Liver (tissue), 9 donors: ENCODE results near the gene RARB. TPM values are rescaled to one million over a fixed set of nuclear protein-coding genes. Genes with fewer than 3 reads are reported as not detected.

Source experiments
- DNase-seq: peaks from one replicate; pipeline ENCODE4 v3.0.0-alpha.2; 2017; ENCODE audit warnings: low spot score
- H3K27ac ChIP-seq, 2 donors: one replicate each; pipeline ENCODE4 v1.7.0; 2013; ENCODE audit warnings: inconsistent platforms in 2 of 2, low read length in 2 of 2, control low read depth in 1 of 2, low read depth in 1 of 2, mild to moderate bottlenecking in 1 of 2
- H3K27me3 ChIP-seq, 4 donors: one replicate each; pipeline versions ENCODE4 v1.6.1 to v1.7.0; 2013; ENCODE audit warnings: low read length in 3 of 4, inconsistent platforms in 1 of 4, mild to moderate bottlenecking in 1 of 4, moderate library complexity in 1 of 4; ENCODE audit not compliant: control insufficient read depth in 4 of 4, insufficient read depth in 4 of 4
- H3K36me3 ChIP-seq, 4 donors: one replicate each; pipeline versions ENCODE4 v1.6.1 to v1.7.0; 2013; ENCODE audit warnings: low read length in 3 of 4, mild to moderate bottlenecking in 3 of 4, low read depth in 1 of 4, moderate library complexity in 1 of 4; ENCODE audit not compliant: control insufficient read depth in 4 of 4, insufficient read depth in 3 of 4
- H3K4me1 ChIP-seq, 4 donors: one replicate each; pipeline versions ENCODE4 v1.6.1 to v1.7.0; 2013; ENCODE audit warnings: low read length in 3 of 4, mild to moderate bottlenecking in 3 of 4, moderate library complexity in 1 of 4; ENCODE audit not compliant: control insufficient read depth in 4 of 4, insufficient read depth in 4 of 4
- H3K4me3 ChIP-seq, 3 donors: one replicate each; pipeline versions ENCODE4 v1.6.1 to v1.7.0; 2013; ENCODE audit warnings: low read length in 3 of 3, control low read depth in 1 of 3, low read depth in 1 of 3, mild to moderate bottlenecking in 1 of 3
- H3K9ac ChIP-seq, 2 donors: one replicate each; pipeline ENCODE4 v1.7.0; 2013; ENCODE audit warnings: low read length in 2 of 2, mild to moderate bottlenecking in 2 of 2, moderate library complexity in 2 of 2, control low read depth in 1 of 2, low read depth in 1 of 2
- H3K9me3 ChIP-seq, 4 donors: one replicate each; pipeline versions ENCODE4 v1.6.1 to v1.7.0; 2013; ENCODE audit warnings: low read length in 3 of 4; ENCODE audit not compliant: control insufficient read depth in 4 of 4
- ATF3 ChIP-seq: IDR thresholded peaks from 2 replicates; pipeline ENCODE4 v1.6.1; 2016; ENCODE audit warnings: antibody characterized with exemption
- CTCF ChIP-seq: fragments of 150-350 bp; IDR thresholded peaks from 2 replicates; pipeline ENCODE4 v1.5.1; 2017; ENCODE audit warnings: improper control_type of control experiment, low read depth, low read length; ENCODE audit not compliant: missing input control
- EGR1 ChIP-seq, 2 donors: IDR thresholded peaks; 2 replicates each; pipeline ENCODE4 v1.6.1; 2016 to 2018; ENCODE audit warnings: antibody characterized with exemption in 2 of 2, low read depth in 2 of 2
- FOXA1 ChIP-seq: IDR thresholded peaks from 2 replicates; pipeline ENCODE4 v1.6.1; 2016; ENCODE audit warnings: antibody characterized with exemption
- FOXA2 ChIP-seq: IDR thresholded peaks from 2 replicates; pipeline ENCODE4 v1.6.1; 2016; ENCODE audit warnings: antibody characterized with exemption
- GABPA ChIP-seq, 2 donors: IDR thresholded peaks in 1 of 2; conservative IDR thresholded peaks in 1 of 2; 2 replicates each; pipeline ENCODE4 v1.6.1; 2016; ENCODE audit warnings: antibody characterized with exemption in 2 of 2, mild to moderate bottlenecking in 1 of 2, moderate library complexity in 1 of 2
- HNF4A ChIP-seq, 2 donors: conservative IDR thresholded peaks; 2 replicates each; pipeline ENCODE4 v1.6.1; 2016; ENCODE audit warnings: antibody characterized with exemption in 2 of 2, mild to moderate bottlenecking in 2 of 2
- HNF4G ChIP-seq: IDR thresholded peaks from 2 replicates; pipeline ENCODE4 v1.6.1; 2016; ENCODE audit warnings: antibody characterized with exemption
- JUND ChIP-seq, 2 donors: IDR thresholded peaks; 2 replicates each; pipeline ENCODE4 v1.6.1; 2016; ENCODE audit warnings: antibody characterized with exemption in 2 of 2
- MAX ChIP-seq: IDR thresholded peaks from 2 replicates; pipeline ENCODE4 v1.6.1; 2016; ENCODE audit warnings: antibody characterized with exemption
- NR2F2 ChIP-seq: IDR thresholded peaks from 2 replicates; pipeline ENCODE4 v1.6.1; 2016; ENCODE audit warnings: antibody characterized with exemption
- RAD21 ChIP-seq, 2 donors: IDR thresholded peaks; 2 replicates each; pipeline ENCODE4 v1.6.1; 2016; ENCODE audit warnings: antibody characterized with exemption in 2 of 2, mild to moderate bottlenecking in 2 of 2
- REST ChIP-seq: IDR thresholded peaks from 2 replicates; pipeline ENCODE4 v1.6.1; 2016; ENCODE audit warnings: antibody characterized with exemption, mild to moderate bottlenecking
- RXRA ChIP-seq, 2 donors: IDR thresholded peaks; 2 replicates each; pipeline ENCODE4 v1.6.1; 2017 to 2018; ENCODE audit warnings: antibody characterized with exemption in 2 of 2, mild to moderate bottlenecking in 1 of 2
- SP1 ChIP-seq: IDR thresholded peaks from 2 replicates; pipeline ENCODE4 v1.6.1; 2018; ENCODE audit warnings: antibody characterized with exemption, mild to moderate bottlenecking
- TAF1 ChIP-seq: conservative IDR thresholded peaks from 2 replicates; pipeline ENCODE4 v1.6.1; 2016; ENCODE audit warnings: antibody characterized with exemption, mild to moderate bottlenecking
- YY1 ChIP-seq: IDR thresholded peaks from 2 replicates; pipeline ENCODE4 v1.6.1; 2016; ENCODE audit warnings: antibody characterized with exemption, mild to moderate bottlenecking
- ZBTB33 ChIP-seq: IDR thresholded peaks from 2 replicates; pipeline ENCODE4 v1.6.1; 2016; ENCODE audit warnings: antibody characterized with exemption
- WGBS: extraction: QIAGEN DNeasy Blood & Tissue Kit; methylation state at CpG from one replicate; pipeline ENCODE4 v1.1.7; 2013; 5-methylcytosine and 5-hydroxymethylcytosine counted together
- polyA plus RNA-seq, 2 donors: library from polyadenylated mRNA; stranded (reverse) in 1 of 2; unstranded in 1 of 2; fragments of 200-250 nt in 1 of 2; fragments of >200 nt in 1 of 2; fragmentation: Nextera tagmentation in 1 of 2; extraction: Ambion mirVana in 1 of 2; gene quantifications; one replicate each; pipeline versions ENCODE4 v1.2.1 to v1.2.3, GENCODE V29; 2013 to 2015
- total RNA-seq, 2 donors: library from RNA; depleted of rRNA; stranded (reverse); fragments of >200 nt; gene quantifications; one replicate each; pipeline ENCODE4 v1.2.3, GENCODE V29; 2014
- donor health status: healthy.
- donor health status: healthy.
- donor health status: healthy.
- donor health status: healthy.
- donor health status: healthy.

Gene RARB
- total and polyA plus RNA-seq, 4 donors: 2.1 to 3.3 (median 2.3) TPM

GRCh38 chr3:25557694-25558093 lies 129.6 kb downstream of the RARB start:
- Histone ChIP-seq H3K4me1 (peaks cover 0 to 2% (median 0%) of the 10 kb centered on the region in 4 donors), H3K27me3 (no peaks in the 10 kb centered on the region), H3K9me3 (no peaks in the 10 kb centered on the region), H3K36me3 (no peaks in the 10 kb centered on the region), H3K27ac (no peak overlapping the region), H3K4me3 (no peak overlapping the region), H3K9ac (no peak overlapping the region)
- TF ChIP-seq HNF4G (no peak), NR2F2 (no peak), JUND (IDR thresholded peaks at IDR 0.05) (no peak), ATF3 (no peak), RXRA (IDR thresholded peaks at IDR 0.05) (no peak), TAF1 (no peak), EGR1 (IDR thresholded peaks at IDR 0.05; ENCODE audit: low read depth in 2 of 2) (no peak), HNF4A (conservative IDR thresholded peaks at IDR 0.05) (no peak), YY1 (no peak), CTCF (no peak), FOXA1 (no peak), MAX (no peak), FOXA2 (no peak), SP1 (no peak), ZBTB33 (no peak), GABPA (IDR thresholded peaks at IDR 0.05 in 1 of 2, conservative IDR thresholded peaks at IDR 0.05 in 1 of 2) (no peak), REST (no peak), RAD21 (IDR thresholded peaks at IDR 0.05) (no peak)
- DNase-seq: no peak
- WGBS: 83% methylated on average over 3 of the region's 3 CpGs
